HepG2 (cell line): Measurements from ENCODE around the gene ACSM5. TPM values are rescaled to one million over a fixed set of nuclear protein-coding genes. Genes with fewer than 3 reads are reported as not detected.
A peak's percentile ranks its signal among the peaks of the same experiment; 100 is the strongest.

Experiments
- ATF7 ChIP-seq, 2 experiments: fragments of 450-650 bp in 1 of 2; sonication (generic) in 1 of 2; formaldehyde crosslinking in 1 of 2; IDR thresholded peaks; 2 replicates each; pipeline versions ENCODE4 v1.4.0 to v1.6.1; 2016 to 2020; ENCODE audit warnings: antibody characterized with exemption in 1 of 2, mild to moderate bottlenecking in 1 of 2, missing genetic modification reagents in 1 of 2
- CCDC6 ChIP-seq: sonication (generic); formaldehyde crosslinking; IDR thresholded peaks from 2 replicates; pipeline ENCODE4 v1.8.1; 2022; ENCODE audit warnings: mild to moderate bottlenecking, missing genetic modification reagents, moderate library complexity
- CEBPG ChIP-seq: IDR thresholded peaks from 2 replicates; pipeline ENCODE4 v1.6.1; 2016
- EHMT2 ChIP-seq: fragments of 200-600 bp; sonication (generic); IDR thresholded peaks from 2 replicates; pipeline ENCODE4 v1.7.0; 2017; ENCODE audit warnings: antibody characterized with exemption, low read depth, low read length, borderline replicate concordance
- ELF1 ChIP-seq: sonication (generic); formaldehyde crosslinking; IDR thresholded peaks from 2 replicates; pipeline ENCODE4 v1.4.0; 2020; ENCODE audit warnings: missing genetic modification reagents
- HDAC1 ChIP-seq: sonication (generic); formaldehyde crosslinking; IDR thresholded peaks from 2 replicates; pipeline ENCODE4 v1.5.1; 2020; ENCODE audit warnings: mild to moderate bottlenecking, missing genetic modification reagents
- NCOA2 ChIP-seq: sonication (generic); formaldehyde crosslinking; IDR thresholded peaks from 2 replicates; pipeline ENCODE4 v1.8.0; 2022; ENCODE audit warnings: inconsistent platforms
- NONO ChIP-seq, 2 experiments: fragments of 450-650 bp in 1 of 2; sonication (generic) in 1 of 2; formaldehyde crosslinking in 1 of 2; IDR thresholded peaks in 1 of 2; conservative IDR thresholded peaks in 1 of 2; 2 replicates each; pipeline versions ENCODE4 v1.6.1 to v1.8.0; 2017 to 2022; ENCODE audit warnings: mild to moderate bottlenecking in 1 of 2, missing genetic modification reagents in 1 of 2, moderate library complexity in 1 of 2
- NPAS2 ChIP-seq: sonication (generic); formaldehyde crosslinking; IDR thresholded peaks from 2 replicates; pipeline ENCODE4 v1.8.0; 2022; ENCODE audit warnings: mild to moderate bottlenecking, missing genetic modification reagents, borderline replicate concordance
- PITX1 ChIP-seq: sonication (generic); formaldehyde crosslinking; IDR thresholded peaks from 2 replicates; pipeline ENCODE4 v1.5.1; 2020; ENCODE audit warnings: mild to moderate bottlenecking, missing genetic modification reagents
- SP1 ChIP-seq, 2 experiments: fragments of 450-650 bp in 1 of 2; sonication (generic) in 1 of 2; formaldehyde crosslinking in 1 of 2; IDR thresholded peaks; 2 replicates each; pipeline versions ENCODE4 v1.4.0 to v1.6.1; 2016 to 2020; ENCODE audit warnings: missing genetic modification reagents in 1 of 2
- ZMAT3 ChIP-seq: sonication (generic); formaldehyde crosslinking; conservative IDR thresholded peaks from 2 replicates; pipeline ENCODE4 v1.7.0; 2021; ENCODE audit warnings: missing genetic modification reagents
- ZNF350 ChIP-seq: sonication (generic); formaldehyde crosslinking; IDR thresholded peaks from 2 replicates; pipeline ENCODE4 v1.4.0; 2020; ENCODE audit warnings: mild to moderate bottlenecking, low read depth, missing genetic modification reagents, borderline replicate concordance
- ZNF616 ChIP-seq: sonication (generic); formaldehyde crosslinking; IDR thresholded peaks from 2 replicates; pipeline ENCODE4 v1.5.0; 2020; ENCODE audit warnings: low read depth, mild to moderate bottlenecking, missing genetic modification reagents
- ZNF749 ChIP-seq: sonication (generic); formaldehyde crosslinking; IDR thresholded peaks from 2 replicates; pipeline ENCODE4 v1.8.0; 2022; ENCODE audit warnings: mild to moderate bottlenecking, missing genetic modification reagents, moderate library complexity, borderline replicate concordance
- ZNF772 ChIP-seq: sonication (generic); formaldehyde crosslinking; IDR thresholded peaks from 2 replicates; pipeline ENCODE4 v1.5.0; 2020; ENCODE audit warnings: mild to moderate bottlenecking, missing genetic modification reagents
- ZNF782 ChIP-seq: sonication (generic); formaldehyde crosslinking; IDR thresholded peaks from 2 replicates; pipeline ENCODE4 v1.4.0; 2020; ENCODE audit warnings: missing genetic modification reagents, mild to moderate bottlenecking, borderline replicate concordance
- ZNF878 ChIP-seq: sonication (generic); formaldehyde crosslinking; IDR thresholded peaks from 2 replicates; pipeline ENCODE4 v1.8.1; 2023; ENCODE audit warnings: mild to moderate bottlenecking, missing genetic modification reagents, moderate library complexity
- ZNF891 ChIP-seq: sonication (generic); formaldehyde crosslinking; IDR thresholded peaks from 2 replicates; pipeline ENCODE4 v1.5.0; 2020; ENCODE audit warnings: mild to moderate bottlenecking, missing genetic modification reagents
- polyA plus RNA-seq, 8 experiments: library from polyadenylated mRNA; depleted of rRNA in 3 of 8; stranded (reverse) in 7 of 8; unstranded in 1 of 8; fragments of >200 nt; fragmentation: Illumina TruSeq in 4 of 8; extraction: Trizol in 4 of 8; gene quantifications; 2 replicates each; pipeline versions ENCODE4 v1.2.1 to v1.2.3, GENCODE V29; 2011 to 2016; ENCODE audit warnings: low read depth in 4 of 8, missing spikeins in 1 of 8, mixed read lengths in 1 of 8; ENCODE audit not compliant: insufficient read depth in 1 of 8
- total RNA-seq, 5 experiments: library from RNA; depleted of rRNA; stranded (reverse); fragments of >200 nt; fragmentation: Illumina TruSeq; extraction: Trizol; gene quantifications; 2 replicates each; pipeline ENCODE4 v1.2.3, GENCODE V29; 2016; ENCODE audit warnings: low read depth in 1 of 5
- TF ChIP-seq, protein P1 (sequence below): sonication (generic); formaldehyde crosslinking; IDR thresholded peaks from 2 replicates; pipeline ENCODE4 v1.8.1; 2023; ENCODE audit warnings: mild to moderate bottlenecking, moderate library complexity, missing genetic modification reagents
- TF ChIP-seq, protein P2 (sequence below): fragments of 450-650 bp; IDR thresholded peaks from 2 replicates; pipeline ENCODE4 v1.6.1; 2017; ENCODE audit warnings: mild to moderate bottlenecking
- TF ChIP-seq, protein P3 (sequence below): sonication (generic); formaldehyde crosslinking; IDR thresholded peaks from 2 replicates; pipeline ENCODE4 v1.4.0; 2020; ENCODE audit warnings: mild to moderate bottlenecking, missing genetic modification reagents
- TF ChIP-seq, protein P4 (sequence below): sonication (generic); formaldehyde crosslinking; IDR thresholded peaks from 2 replicates; pipeline ENCODE4 v1.8.1; 2023; ENCODE audit warnings: mild to moderate bottlenecking, missing genetic modification reagents
- TF ChIP-seq, protein P5 (sequence below): sonication (generic); formaldehyde crosslinking; IDR thresholded peaks from 2 replicates; pipeline ENCODE4 v1.4.0; 2020; ENCODE audit warnings: mild to moderate bottlenecking, missing genetic modification reagents, borderline replicate concordance

ACSM5 gene
- total and polyA plus RNA-seq, 2 of the 13 experiments (the other 11 are each of a cell fraction or from before 2014, with no cell fraction given): 9.1 to 15.0 TPM

DNA sequence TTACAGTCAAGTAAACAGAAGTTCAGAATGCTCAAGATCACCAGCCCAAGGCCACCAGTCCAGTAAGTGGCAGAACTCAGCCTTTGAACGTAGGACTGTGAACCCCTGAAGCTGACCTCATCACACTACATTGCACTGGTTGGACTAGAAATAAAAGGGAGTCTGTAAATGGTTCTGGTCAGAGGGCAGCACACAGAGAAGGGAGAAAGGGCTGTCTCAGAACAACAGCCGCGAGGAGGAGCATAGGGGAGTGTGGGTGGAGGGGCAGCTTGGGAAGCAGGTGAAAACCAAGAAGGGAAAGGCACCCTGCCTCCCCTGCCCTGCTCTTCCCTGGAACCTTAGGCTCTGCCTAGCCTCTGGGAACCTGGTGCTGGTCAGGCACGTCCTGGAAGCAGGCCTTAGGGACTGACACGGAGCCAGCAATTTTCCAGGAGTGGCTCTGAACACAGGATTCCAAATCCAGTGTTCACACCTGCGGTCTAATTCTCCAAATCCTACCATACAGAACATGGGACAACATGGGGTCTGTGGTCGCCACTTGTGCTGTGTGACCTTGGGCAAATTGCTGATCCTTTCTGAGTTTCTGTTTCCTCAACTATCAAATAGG lies 11.8 kb upstream of the ACSM5 start (continued):
- TF ChIP-seq ZNF891 (CRISPR knock-in tag) (no peak), ZNF782 (CRISPR knock-in tag) (no peak), ZMAT3 (CRISPR knock-in tag) (no peak), ELF1 (CRISPR knock-in tag) (no peak), CEBPG (no peak), NONO (IDR thresholded peaks at IDR 0.05) (no peak), NONO (CRISPR knock-in tag; conservative IDR thresholded peaks at IDR 0.05) (0 out of 2 replicates have a peak, but pooled peaks have one; percentile 48), ZNF772 (CRISPR knock-in tag) (no peak), PITX1 (CRISPR knock-in tag) (peak; percentile 72), ZNF878 (CRISPR knock-in tag) (no peak), ATF7 (IDR thresholded peaks at IDR 0.05) (no peak), ATF7 (CRISPR knock-in tag; IDR thresholded peaks at IDR 0.05) (peak; percentile 87), EHMT2 (no peak), ZNF749 (no peak), NCOA2 (CRISPR knock-in tag) (peak; percentile 51; the same call in 1 of the 2 replicates), ZNF350 (CRISPR knock-in tag) (0 out of 2 replicates have a peak, but pooled peaks have one; percentile 28), SP1 (IDR thresholded peaks at IDR 0.05) (no peak), SP1 (CRISPR knock-in tag; IDR thresholded peaks at IDR 0.05) (no peak), CCDC6 (CRISPR knock-in tag) (no peak), ZNF616 (CRISPR knock-in tag) (no peak), NPAS2 (no peak), HDAC1 (CRISPR knock-in tag) (peak; percentile 80)
- TF ChIP-seq, protein P1, sequence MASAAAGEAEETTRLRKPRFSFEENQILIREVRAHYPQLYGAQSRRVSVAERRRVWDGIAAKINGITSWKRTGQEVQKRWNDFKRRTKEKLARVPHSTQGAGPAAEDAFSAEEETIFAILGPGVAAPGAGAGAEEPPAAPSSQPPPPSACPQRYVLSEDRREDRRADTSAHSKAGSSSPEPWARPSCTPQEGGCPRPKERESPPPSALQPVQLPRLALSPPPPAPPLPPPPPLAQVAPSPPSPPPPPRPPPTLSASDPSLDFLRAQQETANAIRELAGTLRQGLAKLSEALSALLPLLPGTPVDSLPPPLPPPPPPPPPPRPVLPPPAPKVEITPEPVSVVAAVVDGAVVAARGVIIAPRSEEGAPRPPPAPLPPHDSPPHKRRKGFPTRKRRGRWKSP (CRISPR knock-in tag): no peak
- TF ChIP-seq, protein P2, sequence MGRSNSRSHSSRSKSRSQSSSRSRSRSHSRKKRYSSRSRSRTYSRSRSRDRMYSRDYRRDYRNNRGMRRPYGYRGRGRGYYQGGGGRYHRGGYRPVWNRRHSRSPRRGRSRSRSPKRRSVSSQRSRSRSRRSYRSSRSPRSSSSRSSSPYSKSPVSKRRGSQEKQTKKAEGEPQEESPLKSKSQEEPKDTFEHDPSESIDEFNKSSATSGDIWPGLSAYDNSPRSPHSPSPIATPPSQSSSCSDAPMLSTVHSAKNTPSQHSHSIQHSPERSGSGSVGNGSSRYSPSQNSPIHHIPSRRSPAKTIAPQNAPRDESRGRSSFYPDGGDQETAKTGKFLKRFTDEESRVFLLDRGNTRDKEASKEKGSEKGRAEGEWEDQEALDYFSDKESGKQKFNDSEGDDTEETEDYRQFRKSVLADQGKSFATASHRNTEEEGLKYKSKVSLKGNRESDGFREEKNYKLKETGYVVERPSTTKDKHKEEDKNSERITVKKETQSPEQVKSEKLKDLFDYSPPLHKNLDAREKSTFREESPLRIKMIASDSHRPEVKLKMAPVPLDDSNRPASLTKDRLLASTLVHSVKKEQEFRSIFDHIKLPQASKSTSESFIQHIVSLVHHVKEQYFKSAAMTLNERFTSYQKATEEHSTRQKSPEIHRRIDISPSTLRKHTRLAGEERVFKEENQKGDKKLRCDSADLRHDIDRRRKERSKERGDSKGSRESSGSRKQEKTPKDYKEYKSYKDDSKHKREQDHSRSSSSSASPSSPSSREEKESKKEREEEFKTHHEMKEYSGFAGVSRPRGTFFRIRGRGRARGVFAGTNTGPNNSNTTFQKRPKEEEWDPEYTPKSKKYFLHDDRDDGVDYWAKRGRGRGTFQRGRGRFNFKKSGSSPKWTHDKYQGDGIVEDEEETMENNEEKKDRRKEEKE: no peak
- TF ChIP-seq, protein P3, sequence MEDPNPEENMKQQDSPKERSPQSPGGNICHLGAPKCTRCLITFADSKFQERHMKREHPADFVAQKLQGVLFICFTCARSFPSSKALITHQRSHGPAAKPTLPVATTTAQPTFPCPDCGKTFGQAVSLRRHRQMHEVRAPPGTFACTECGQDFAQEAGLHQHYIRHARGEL (CRISPR knock-in tag): no peak
- TF ChIP-seq, protein P4, sequence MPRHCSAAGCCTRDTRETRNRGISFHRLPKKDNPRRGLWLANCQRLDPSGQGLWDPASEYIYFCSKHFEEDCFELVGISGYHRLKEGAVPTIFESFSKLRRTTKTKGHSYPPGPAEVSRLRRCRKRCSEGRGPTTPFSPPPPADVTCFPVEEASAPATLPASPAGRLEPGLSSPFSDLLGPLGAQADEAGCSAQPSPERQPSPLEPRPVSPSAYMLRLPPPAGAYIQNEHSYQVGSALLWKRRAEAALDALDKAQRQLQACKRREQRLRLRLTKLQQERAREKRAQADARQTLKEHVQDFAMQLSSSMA: no peak
- TF ChIP-seq, protein P5, sequence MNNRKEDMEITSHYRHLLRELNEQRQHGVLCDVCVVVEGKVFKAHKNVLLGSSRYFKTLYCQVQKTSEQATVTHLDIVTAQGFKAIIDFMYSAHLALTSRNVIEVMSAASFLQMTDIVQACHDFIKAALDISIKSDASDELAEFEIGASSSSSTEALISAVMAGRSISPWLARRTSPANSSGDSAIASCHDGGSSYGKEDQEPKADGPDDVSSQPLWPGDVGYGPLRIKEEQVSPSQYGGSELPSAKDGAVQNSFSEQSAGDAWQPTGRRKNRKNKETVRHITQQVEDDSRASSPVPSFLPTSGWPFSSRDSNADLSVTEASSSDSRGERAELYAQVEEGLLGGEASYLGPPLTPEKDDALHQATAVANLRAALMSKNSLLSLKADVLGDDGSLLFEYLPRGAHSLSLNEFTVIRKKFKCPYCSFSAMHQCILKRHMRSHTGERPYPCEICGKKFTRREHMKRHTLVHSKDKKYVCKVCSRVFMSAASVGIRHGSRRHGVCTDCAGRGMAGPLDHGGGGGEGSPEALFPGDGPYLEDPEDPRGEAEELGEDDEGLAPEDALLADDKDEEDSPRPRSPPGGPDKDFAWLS (CRISPR knock-in tag): no peak
